Measurements from ENCODE around the gene MIOX.

Gene MIOX

DNA sequence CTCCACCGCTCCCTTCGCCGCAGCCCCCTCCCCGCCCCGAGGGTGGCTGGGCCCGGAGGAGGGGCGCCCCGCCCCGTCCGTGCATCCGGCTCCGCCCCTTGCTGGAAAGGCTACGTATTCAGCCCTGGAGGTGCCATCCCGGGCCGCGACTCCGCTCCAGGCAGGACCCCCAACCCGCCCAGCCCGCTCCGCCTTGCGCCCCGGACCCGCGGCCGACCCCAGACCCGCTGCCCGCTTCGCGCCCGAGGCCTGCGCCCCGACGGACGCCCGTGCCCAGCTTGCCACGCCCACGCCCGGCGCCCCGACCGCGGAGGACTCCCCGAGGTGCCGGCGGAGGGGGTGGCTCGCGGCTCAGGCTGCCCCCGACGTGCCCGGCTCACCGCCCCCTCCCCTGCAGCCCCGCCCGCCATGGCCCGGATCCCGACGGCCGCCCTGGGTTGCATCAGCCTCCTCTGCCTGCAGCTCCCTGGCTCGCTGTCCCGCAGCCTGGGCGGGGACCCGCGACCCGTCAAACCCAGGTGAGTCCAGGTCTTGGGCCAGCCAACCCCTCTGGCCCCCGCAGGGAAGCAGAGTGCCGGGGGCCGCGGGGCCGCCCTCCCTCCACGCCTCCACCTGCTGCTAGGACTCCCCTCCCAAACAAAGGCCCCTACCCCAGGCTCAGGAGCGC, 5.1 kb upstream of the MIOX start, which contains the start of gene ADM2:
ADM2 (plus strand) TSS at position 104 of the 667 bp plus-strand sequence; CDS start at position 409, 305 bp downstream.
- H3K4me3 ChIP-seq (replicated peaks; ENCODE audit: low read depth, low read length): peak within 1 kb of the TSS; percentile 64
- TF ChIP-seq, protein P1, sequence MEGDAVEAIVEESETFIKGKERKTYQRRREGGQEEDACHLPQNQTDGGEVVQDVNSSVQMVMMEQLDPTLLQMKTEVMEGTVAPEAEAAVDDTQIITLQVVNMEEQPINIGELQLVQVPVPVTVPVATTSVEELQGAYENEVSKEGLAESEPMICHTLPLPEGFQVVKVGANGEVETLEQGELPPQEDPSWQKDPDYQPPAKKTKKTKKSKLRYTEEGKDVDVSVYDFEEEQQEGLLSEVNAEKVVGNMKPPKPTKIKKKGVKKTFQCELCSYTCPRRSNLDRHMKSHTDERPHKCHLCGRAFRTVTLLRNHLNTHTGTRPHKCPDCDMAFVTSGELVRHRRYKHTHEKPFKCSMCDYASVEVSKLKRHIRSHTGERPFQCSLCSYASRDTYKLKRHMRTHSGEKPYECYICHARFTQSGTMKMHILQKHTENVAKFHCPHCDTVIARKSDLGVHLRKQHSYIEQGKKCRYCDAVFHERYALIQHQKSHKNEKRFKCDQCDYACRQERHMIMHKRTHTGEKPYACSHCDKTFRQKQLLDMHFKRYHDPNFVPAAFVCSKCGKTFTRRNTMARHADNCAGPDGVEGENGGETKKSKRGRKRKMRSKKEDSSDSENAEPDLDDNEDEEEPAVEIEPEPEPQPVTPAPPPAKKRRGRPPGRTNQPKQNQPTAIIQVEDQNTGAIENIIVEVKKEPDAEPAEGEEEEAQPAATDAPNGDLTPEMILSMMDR (IDR thresholded peaks at IDR 0.05; ENCODE audit: low read length, missing control alignments): no peak
- DNase-seq (ENCODE audit: low read depth): no peak

DNA sequence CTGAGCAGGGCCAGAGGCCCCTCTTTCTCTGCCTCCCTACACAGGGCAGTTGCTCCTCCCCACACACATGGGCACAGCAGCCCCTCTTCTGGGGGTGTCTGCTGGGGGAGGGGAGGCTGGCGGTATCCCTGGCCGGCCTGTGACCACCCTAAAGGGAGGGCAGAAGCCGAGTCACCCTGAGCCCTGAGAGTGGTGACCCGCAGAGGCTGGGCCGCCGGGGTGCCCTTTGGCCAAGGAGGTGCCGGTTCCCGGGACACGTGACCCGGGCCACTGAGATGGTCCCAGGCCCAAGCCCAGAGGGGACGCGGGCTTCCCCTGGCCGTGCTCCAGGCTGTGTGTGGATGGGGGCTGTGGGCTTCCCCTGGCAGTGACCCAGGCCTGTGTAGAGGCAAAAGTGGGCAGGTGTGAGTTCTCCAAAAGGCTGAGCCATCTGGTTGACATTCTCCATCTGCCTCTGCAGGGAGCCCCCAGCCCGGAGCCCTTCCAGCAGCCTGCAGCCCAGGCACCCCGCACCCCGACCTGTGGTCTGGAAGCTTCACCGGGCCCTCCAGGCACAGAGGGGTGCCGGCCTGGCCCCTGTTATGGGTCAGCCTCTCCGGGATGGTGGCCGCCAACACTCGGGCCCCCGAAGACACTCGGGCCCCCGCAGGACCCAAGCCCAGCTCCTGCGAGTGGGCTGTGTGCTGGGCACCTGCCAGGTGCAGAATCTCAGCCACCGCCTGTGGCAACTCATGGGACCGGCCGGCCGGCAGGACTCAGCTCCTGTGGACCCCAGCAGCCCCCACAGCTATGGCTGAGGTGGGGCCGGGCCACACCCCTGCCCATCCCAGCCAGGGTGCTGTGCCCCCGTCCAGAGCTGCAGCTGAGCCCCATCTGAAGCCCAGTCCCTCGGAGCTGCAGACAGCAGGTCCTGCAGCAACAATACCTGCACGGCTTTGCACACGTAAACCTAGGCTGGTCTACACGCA, 4.3 kb upstream of the MIOX start:
- TF ChIP-seq, protein P1 (IDR thresholded peaks at IDR 0.05; ENCODE audit: low read length, missing control alignments): no peak
- peak overlapping the region; percentile 64 for H3K4me3 ChIP-seq (replicated peaks; ENCODE audit: low read depth, low read length)
- no peak for DNase-seq (ENCODE audit: low read depth)

DNA sequence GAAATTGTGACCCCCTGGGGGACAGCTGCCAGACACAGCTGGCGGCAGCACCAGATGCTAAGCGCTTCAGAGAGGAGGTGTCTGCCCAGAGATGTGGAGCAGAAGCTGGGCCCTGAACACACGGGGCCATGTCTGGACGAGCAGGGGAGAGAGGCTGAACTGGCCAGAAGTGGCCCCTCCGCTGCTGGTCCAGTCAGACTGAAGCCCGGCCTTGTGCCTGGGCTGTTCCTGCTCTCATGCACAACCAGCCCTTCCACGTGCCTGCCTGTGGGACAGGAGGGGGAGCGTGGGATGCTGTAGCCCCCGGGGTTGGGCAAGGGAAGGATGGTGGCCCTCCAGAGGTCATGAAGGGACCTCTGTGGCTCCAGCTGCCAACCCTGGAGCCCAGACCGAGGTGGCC, 3.6 kb upstream of the MIOX start:
- no peak for DNase-seq (ENCODE audit: low read depth)
- TF ChIP-seq, protein P1 (IDR thresholded peaks at IDR 0.05; ENCODE audit: low read length, missing control alignments): no peak
- H3K4me3 ChIP-seq (replicated peaks; ENCODE audit: low read depth, low read length): peak overlapping the region; percentile 64

DNA sequence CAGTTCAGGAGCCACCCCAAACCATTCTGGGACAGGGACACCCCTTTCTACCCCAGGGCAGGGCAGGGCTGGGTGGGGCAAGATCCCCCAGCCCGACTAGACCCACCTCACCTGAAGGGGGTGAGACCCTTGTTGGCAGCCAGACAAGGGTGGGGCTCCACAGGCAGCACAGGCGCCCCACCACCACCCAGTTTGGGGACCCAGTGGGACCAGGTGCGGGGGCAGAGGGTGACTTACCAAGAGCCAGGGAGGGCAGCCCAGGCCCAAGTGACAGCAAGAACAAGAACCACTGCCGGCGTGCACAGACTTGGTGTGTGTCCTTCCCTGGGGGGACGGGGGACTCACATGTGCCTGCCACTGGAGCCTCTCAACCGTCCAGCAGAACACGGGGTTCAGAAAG, 3.1 kb upstream of the MIOX start:
- DNase-seq (ENCODE audit: low read depth): no peak
- TF ChIP-seq, protein P1 (IDR thresholded peaks at IDR 0.05; ENCODE audit: low read length, missing control alignments): no peak
- no peak overlapping the region for H3K4me3 ChIP-seq (replicated peaks; ENCODE audit: low read depth, low read length)

DNA sequence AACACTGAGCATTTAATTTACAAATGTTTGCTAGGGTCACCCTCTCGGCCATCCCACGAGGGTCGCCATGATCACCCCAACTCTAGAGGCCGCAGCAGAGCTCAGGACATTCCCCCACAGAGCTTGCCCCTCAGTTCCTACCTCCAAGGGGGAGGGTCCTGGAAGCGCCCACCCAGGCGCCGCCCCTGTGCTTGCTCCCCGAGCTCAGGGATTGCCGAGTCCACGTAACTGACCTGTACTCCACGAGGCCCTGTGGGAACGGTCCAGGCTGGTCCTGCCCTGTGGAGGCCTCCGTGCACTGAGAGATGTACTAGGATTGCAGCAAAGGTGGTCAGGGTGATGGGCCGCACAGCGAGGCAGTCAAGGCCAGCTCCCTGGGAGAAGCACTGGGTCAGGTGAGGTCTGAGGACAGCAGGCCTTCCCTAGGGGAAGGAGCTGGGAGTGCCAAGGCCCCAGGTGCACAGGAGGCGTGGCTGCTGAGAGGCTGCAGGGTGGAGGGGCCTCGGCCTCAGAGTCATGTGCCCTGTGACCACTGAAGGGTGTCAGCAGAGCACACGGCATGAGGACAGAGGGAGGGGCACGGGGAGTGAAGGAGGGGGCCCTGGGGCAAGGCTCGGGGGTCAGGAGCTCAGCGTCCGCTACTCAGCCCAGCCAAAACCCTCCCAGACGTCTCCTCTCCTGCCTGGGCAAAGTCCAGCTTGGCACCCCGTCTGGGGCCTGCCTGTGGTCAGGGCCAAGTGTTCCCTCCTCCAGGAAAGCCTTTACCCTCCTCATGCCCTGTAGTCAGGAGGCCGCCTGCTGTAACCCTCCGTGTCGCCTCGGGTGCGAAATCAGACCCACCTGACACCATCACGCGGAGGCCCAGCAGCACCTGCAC, 2.4 kb upstream of the MIOX start:
- H3K4me3 ChIP-seq (replicated peaks; ENCODE audit: low read depth, low read length): no peak overlapping the region
- DNase-seq (ENCODE audit: low read depth): no peak
- TF ChIP-seq, protein P1 (IDR thresholded peaks at IDR 0.05; ENCODE audit: low read length, missing control alignments): no peak
